ENCODE results near the gene MPZL1. TPM values are rescaled to one million over a fixed set of nuclear protein-coding genes. Genes with fewer than 3 reads are reported as not detected.

Gene MPZL1
- total and polyA plus RNA-seq, 2 of the 8 experiments (the other 6 are each of a cell fraction or from before 2014, with no cell fraction given): 37.8 to 120 TPM

- H2BK5ac ChIP-seq (ENCODE audit: low read depth, low read length): peak overlapping the region; percentile 16; the same call in 1 of the 2 replicates
- H3K79me1 ChIP-seq (ENCODE audit: low read depth, low read length): no peaks in the 10 kb centered on the region
- H3K4ac ChIP-seq (replicated peaks; ENCODE audit: insufficient read length, low read depth, low read length): peak overlapping the region; percentile 49
- no peaks in the 10 kb centered on the region for H3K9me3 ChIP-seq (ENCODE audit: insufficient read depth in 2 of 2, low read depth in 1 of 2, low read length in 1 of 2)
- H3K23me2 ChIP-seq (ENCODE audit: low read depth, low read length): no peaks in the 10 kb centered on the region
- H2BK20ac ChIP-seq (ENCODE audit: low read length): 0 out of 2 replicates have a peak overlapping the region, but pooled peaks have one; percentile 24
- WGBS, 2 experiments (ENCODE audit: extremely low coverage in 1 of 2, insufficient coverage in 1 of 2, insufficient read length in 1 of 2, insufficient replicate concordance in 2 of 2, low coverage in 1 of 2, low lambda C conversion rate in 2 of 2, missing lambda C conversion rate in 1 of 2): 70% methylated on average over 2 of the region's 2 CpGs; no CpG with 5 or more reads in 1 of the 2 experiments
- H3K4me3 ChIP-seq (ENCODE audit: extremely low read depth in 1 of 4, insufficient read depth in 2 of 4, low read depth in 3 of 4, low read length in 4 of 4): peak overlapping the region in 1 of 4 experiments; percentile 20; a peak in 1 of 8 replicates
- H4K20me1 ChIP-seq (replicated peaks in 1 of 2; ENCODE audit: control insufficient read depth in 1 of 2, insufficient read depth in 2 of 2, low read length in 2 of 2): no peaks in the 10 kb centered on the region
- no peak overlapping the region for H4K5ac ChIP-seq (ENCODE audit: insufficient read length, low read depth, low read length)
- H3K56ac ChIP-seq (replicated peaks; ENCODE audit: insufficient read length, low read depth, low read length): no peak overlapping the region
- CTCF ChIA-PET (ENCODE audit: partially characterized antibody): interaction anchor here (1.1 to 2.6 kb wide), 5 partner anchors 10 to 164 kb away, joined by 3 to 15 read pairs (median 6); no protein-coding TSS in a partner anchor
- H3K4me1 ChIP-seq (replicated peaks in 1 of 4; ENCODE audit: control insufficient read depth in 3 of 4, insufficient read depth in 4 of 4, low read length in 3 of 4): peaks cover 2 to 19% (median 12%) of the 10 kb centered on the region in 4 experiments; a peak in 4 of 7 replicates
- no peak overlapping the region for H3K14ac ChIP-seq (ENCODE audit: insufficient read length)
- peak overlapping the region; percentile 10; the same call in 1 of the 2 replicates for H2BK12ac ChIP-seq (ENCODE audit: low read depth, low read length)
- H3K4me2 ChIP-seq (ENCODE audit: insufficient read depth in 1 of 2, low read depth in 2 of 2, low read length in 2 of 2): peak overlapping the region in 1 of 2 experiments; percentile 54; a peak in 2 of 4 replicates
- no peak overlapping the region for H4K8ac ChIP-seq (ENCODE audit: extremely low read depth, insufficient read depth, low read length)
- H3K36me3 ChIP-seq (ENCODE audit: control insufficient read depth in 2 of 4, insufficient read depth in 4 of 4, low read length in 3 of 4): no peaks in the 10 kb centered on the region
- peak overlapping the region; percentile 44 for H2BK120ac ChIP-seq (replicated peaks; ENCODE audit: low read depth, low read length)
- peak overlapping the region; percentile 74 for H3K18ac ChIP-seq (ENCODE audit: extremely low read depth, low read length)
- DNase-seq (ENCODE audit: low read depth in 1 of 2, low spot score in 2 of 2) (no peak), FAIRE-seq (no peak)
- peak overlapping the region; percentile 10; the same call in 1 of the 2 replicates for H2BK15ac ChIP-seq (ENCODE audit: low read length)
- H3K27me3 ChIP-seq (replicated peaks in 1 of 4; ENCODE audit: control insufficient read depth in 3 of 4, extremely low read depth in 1 of 4, insufficient read depth in 3 of 4, low read length in 3 of 4): no peaks in the 10 kb centered on the region; a peak in 1 of 7 replicates
- POLR2A ChIA-PET (ENCODE audit: partially characterized antibody): interaction anchor here (0.7 to 1.6 kb wide), 4 partner anchors 10 to 151 kb away, joined by 3 to 6 read pairs (median 3); partner anchors contain the start of gene CREG1
- no peak overlapping the region for H2AFZ ChIP-seq (ENCODE audit: low read length)
- no peak overlapping the region for H3K23ac ChIP-seq (ENCODE audit: insufficient read length)
- no peaks in the 10 kb centered on the region for H3K79me2 ChIP-seq (ENCODE audit: control insufficient read depth in 1 of 2, insufficient read depth in 2 of 2, low read length in 2 of 2)
- no peak overlapping the region for H3K9ac ChIP-seq (replicated peaks in 1 of 4; ENCODE audit: extremely low read depth in 1 of 4, low read depth in 3 of 4, low read length in 3 of 4)
- peak overlapping the region; percentile 67 for H4K91ac ChIP-seq (replicated peaks; ENCODE audit: insufficient read length, low read length)
- H2AK5ac ChIP-seq (ENCODE audit: low read depth, low read length): no peak overlapping the region
- no peak overlapping the region for H3K27ac ChIP-seq (ENCODE audit: low read depth, low read length)
- no peak for TF ChIP-seq POLR2A (IDR thresholded peaks at IDR 0.05; ENCODE audit: control extremely low read depth in 1 of 2, low read depth in 2 of 2, low read length in 2 of 2)
- no peak for TF ChIP-seq BACH1 (IDR thresholded peaks at IDR 0.05; ENCODE audit: low read length)
- no peak for TF ChIP-seq EZH2 (IDR thresholded peaks at IDR 0.05; ENCODE audit: low read depth, low read length, severe bottlenecking)
- TF ChIP-seq RBBP5 (IDR thresholded peaks at IDR 0.05; ENCODE audit: borderline replicate concordance, low read depth, low read length): no peak
- TF ChIP-seq CEBPB (IDR thresholded peaks at IDR 0.05; ENCODE audit: low read depth, low read length): no peak
- TF ChIP-seq POLR2AphosphoS5 (IDR thresholded peaks at IDR 0.05; ENCODE audit: low read depth, low read length): no peak
- no peak for TF ChIP-seq KDM1A (IDR thresholded peaks at IDR 0.05; ENCODE audit: borderline replicate concordance, low read length)
- no peak for TF ChIP-seq PHF8 (conservative IDR thresholded peaks at IDR 0.05; ENCODE audit: low read depth, low read length)
- TF ChIP-seq EGR1 (IDR thresholded peaks at IDR 0.05; ENCODE audit: borderline replicate concordance, low read depth, low read length): no peak
- no peak for TF ChIP-seq RXRA (IDR thresholded peaks at IDR 0.05; ENCODE audit: insufficient read depth, low read depth, low read length)
- no peak for TF ChIP-seq BRCA1 (IDR thresholded peaks at IDR 0.05; ENCODE audit: low read depth, low read length)
- TF ChIP-seq ATF3 (IDR thresholded peaks at IDR 0.05; ENCODE audit: insufficient read depth, low read depth, low read length): no peak
- no peak for TF ChIP-seq NRF1 (IDR thresholded peaks at IDR 0.05; ENCODE audit: low read depth, low read length)
- no peak for TF ChIP-seq GABPA (IDR thresholded peaks at IDR 0.05; ENCODE audit: borderline replicate concordance, insufficient read depth, low read length)
Observed at GRCh38 chr1:167704715-167705114, 17.1 kb upstream of the MPZL1 start.
